Activated T-cell treated with anti-CD3 and anti-CD28 coated beads, Interleukin-2, amount 50 U/mL, for 4 hours (primary cell): ENCODE results near the gene GPX2. TPM values are rescaled to one million over a fixed set of nuclear protein-coding genes. Genes with fewer than 3 reads are reported as not detected.

Experiments
- ATAC-seq, 2 donors: fragments of 200-7000 bp; cut with Tn5 transposase; one replicate each; pipeline ENCODE4 v1.10.0; 2021
- DNase-seq: peaks from one replicate; pipeline ENCODE4 v3.0.0-alpha.2; 2020
- H3K27me3 Mint-ChIP-seq: one replicate; pipeline ENCODE4 v1.8.0; 2021; ENCODE audit warnings: low read depth, mixed read lengths
- H3K36me3 Mint-ChIP-seq: one replicate; pipeline ENCODE4 v1.8.0; 2022; ENCODE audit warnings: mixed read lengths; ENCODE audit not compliant: insufficient read depth
- H3K4me1 Mint-ChIP-seq: one replicate; pipeline ENCODE4 v1.8.0; 2021; ENCODE audit warnings: low read depth, mixed read lengths
- H3K4me3 Mint-ChIP-seq: one replicate; pipeline ENCODE4 v1.8.0; 2021; ENCODE audit warnings: mild to moderate bottlenecking, moderate library complexity, mixed read lengths
- H3K9me3 Mint-ChIP-seq: one replicate; pipeline ENCODE4 v1.8.0; 2021; ENCODE audit warnings: mixed read lengths
- total RNA-seq, 3 donors: library from RNA; stranded (reverse); gene quantifications; one replicate each; pipeline ENCODE4 v1.2.1, GENCODE V29; 2021

Gene GPX2
- total RNA-seq, 3 donors from 2014 or later, result 0.22 TPM; not detected in 2

DNA sequence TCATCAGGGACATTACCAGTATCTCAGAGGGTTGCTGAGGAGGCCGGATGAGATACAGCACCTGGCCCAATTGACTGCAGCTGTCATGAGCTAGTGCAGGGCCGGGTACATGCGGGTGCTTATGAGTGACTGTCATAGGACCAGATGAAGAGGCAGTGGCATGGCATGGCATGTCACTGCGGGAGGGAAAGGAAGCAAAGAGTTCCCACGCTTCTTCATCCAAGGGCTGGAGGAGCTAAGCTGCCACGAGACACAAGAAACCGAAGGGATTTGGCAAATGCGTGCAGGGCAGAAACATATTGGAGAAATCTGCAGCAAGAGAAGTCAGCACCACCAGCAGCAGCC lies 10.7 kb upstream of the GPX2 start:
- no peak overlapping the region for H3K4me3 Mint-ChIP-seq
- H3K4me1 Mint-ChIP-seq, result peaks cover 2% of the 10 kb centered on the region
- ATAC-seq (no peak), DNase-seq (no peak)
- no peaks in the 10 kb centered on the region for H3K27me3 Mint-ChIP-seq
- H3K9me3 Mint-ChIP-seq, result no peaks in the 10 kb centered on the region
- H3K36me3 Mint-ChIP-seq, result peaks cover 9% of the 10 kb centered on the region

DNA sequence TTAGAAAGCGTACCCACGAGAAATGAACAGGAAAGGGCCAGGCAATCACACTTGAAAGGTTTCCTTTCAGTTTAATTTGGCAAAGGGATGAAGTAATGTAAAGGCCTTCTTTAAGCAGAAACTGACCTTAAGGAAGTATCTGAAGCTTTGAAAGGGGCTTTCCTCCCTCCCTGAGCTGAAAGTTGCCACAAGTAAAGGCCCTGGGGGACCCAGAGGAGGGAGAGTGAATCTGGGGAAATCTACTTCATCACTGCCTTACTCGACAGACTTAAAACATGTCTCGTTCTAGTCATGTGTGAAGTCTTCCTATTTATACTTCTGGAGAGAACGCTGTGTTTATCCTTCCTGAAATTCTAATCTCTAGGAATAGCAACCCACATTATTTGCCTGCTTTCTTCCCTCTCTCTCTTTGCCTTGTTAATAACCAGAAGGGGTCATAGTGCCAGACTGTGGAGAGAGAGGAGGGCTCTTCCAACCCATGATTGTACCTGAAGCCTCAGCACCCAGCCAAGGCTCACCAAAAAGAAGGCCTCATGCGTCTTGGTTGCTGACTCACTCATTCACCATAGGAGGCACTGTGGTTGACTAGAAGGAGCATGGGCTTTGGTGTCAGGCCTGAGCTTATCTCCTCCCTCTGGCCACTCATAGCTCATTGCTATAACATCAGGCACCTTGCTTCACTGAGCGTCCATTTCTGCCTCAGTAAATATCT lies 10.2 kb upstream of the GPX2 start:
- Mint-ChIP-seq H3K9me3 (no peaks in the 10 kb centered on the region), H3K27me3 (no peaks in the 10 kb centered on the region), H3K4me3 (no peak overlapping the region), H3K36me3 (peaks cover 9% of the 10 kb centered on the region), H3K4me1 (peaks cover 2% of the 10 kb centered on the region)
- ATAC-seq (peak; percentile 46 to 58), DNase-seq (no peak)

DNA sequence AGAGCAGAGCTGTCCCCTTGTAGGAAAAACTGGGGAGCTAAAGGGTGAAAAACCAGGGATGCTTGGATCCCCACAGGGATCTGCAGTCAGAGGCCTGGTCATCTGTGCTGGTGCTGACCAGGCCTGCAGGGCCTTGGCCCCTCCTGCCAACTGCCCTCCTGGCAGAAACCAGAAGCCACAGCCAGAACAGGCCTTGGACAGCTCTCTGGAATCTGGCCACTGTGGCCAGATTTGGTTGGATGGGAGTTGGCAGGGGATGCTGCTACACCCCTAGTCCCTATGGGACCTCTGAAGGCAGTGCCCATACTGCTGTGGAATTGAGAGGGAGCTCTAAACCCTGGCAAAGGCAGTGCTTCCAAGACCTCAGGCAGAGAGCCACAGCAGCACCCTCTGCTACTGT lies 9.2 kb upstream of the GPX2 start:
- Mint-ChIP-seq H3K9me3 (no peaks in the 10 kb centered on the region), H3K36me3 (peaks cover 9% of the 10 kb centered on the region), H3K27me3 (no peaks in the 10 kb centered on the region), H3K4me1 (peaks cover 2% of the 10 kb centered on the region), H3K4me3 (no peak overlapping the region)
- DNase-seq (no peak), ATAC-seq (no peak)

DNA sequence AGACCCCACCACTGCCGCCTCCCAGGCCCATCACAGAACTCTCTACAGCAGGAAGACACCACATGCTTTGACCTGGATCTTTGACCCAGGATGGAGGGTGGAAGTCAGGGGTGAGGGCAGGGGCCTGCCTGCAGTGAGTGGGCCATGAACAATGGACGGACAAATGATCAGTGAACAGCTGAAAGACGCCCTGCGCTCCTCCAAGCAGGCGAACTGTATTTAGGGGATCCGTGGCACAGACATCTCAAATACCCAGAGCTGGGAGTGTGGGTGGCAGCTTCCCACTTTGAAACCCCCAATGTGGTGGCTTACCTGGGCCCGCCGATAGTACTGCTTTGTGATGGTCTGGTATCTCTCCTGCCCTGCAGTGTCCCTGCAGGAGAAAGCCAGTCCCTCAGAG lies 8.7 kb upstream of the GPX2 start:
- peaks cover 6% of the 10 kb centered on the region for H3K4me1 Mint-ChIP-seq

DNA sequence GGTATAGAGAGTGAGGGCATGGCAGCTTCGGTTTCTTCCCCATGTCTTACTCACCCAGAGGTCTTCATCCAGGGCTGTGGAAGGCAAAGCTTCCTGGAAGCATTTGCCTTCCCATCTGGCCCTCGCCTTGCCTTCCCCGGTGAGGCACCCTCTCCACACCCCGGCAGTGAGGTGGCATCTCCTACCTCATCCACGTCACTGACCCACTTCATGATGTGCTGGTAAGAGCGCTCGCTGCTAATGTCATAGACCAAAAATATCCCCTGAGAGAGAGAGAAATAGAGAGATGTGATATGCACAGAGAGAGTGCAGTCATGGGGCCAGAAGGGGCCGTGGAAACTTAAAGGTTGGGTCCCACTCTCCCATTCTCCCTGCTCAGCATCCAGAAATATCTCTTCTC lies 8.3 kb upstream of the GPX2 start:
- Mint-ChIP-seq H3K4me3 (no peak overlapping the region), H3K9me3 (no peaks in the 10 kb centered on the region), H3K4me1 (peaks cover 6% of the 10 kb centered on the region), H3K27me3 (no peaks in the 10 kb centered on the region), H3K36me3 (peaks cover 9% of the 10 kb centered on the region)
- no peak for ATAC-seq
- no peak for DNase-seq

More for the DNA sequence above, 8.7 kb upstream of the GPX2 start:
- Mint-ChIP-seq H3K36me3 (peaks cover 9% of the 10 kb centered on the region), H3K27me3 (no peaks in the 10 kb centered on the region), H3K9me3 (no peaks in the 10 kb centered on the region), H3K4me3 (no peak overlapping the region)
- DNase-seq (no peak), ATAC-seq (no peak)

DNA sequence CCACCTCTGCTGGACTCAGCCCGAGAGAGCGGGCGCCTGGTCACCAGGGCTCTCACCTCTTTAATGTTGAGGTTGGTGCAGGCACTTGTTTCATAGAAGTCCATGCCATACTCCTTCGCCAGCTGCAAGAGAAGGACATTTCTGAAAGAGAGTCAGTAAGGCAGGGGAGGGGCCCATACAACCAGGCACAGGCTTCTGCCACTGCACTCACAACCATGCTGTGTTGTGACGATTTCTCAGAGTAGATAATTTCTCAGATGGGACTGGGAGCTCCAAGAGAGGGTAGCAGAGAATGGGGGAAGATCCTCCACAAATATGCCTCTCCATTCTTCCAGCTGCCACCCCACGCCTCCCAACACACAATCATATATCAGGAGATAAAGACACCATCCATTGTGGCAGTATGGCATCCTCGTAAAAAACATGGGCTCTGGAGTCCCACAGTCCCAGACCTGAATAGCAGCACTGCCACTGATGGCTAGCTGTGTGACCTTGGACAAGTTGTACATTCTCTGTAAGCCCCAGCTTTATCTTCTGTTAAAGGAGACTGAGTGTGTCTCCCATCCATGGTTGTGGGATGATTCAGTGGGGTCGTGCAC lies 6.2 kb upstream of the GPX2 start:
- H3K4me1 Mint-ChIP-seq, result peaks cover 16% of the 10 kb centered on the region
- ATAC-seq (no peak), DNase-seq (no peak)
- peaks cover 20% of the 10 kb centered on the region for H3K36me3 Mint-ChIP-seq
- no peak overlapping the region for H3K4me3 Mint-ChIP-seq
- no peaks in the 10 kb centered on the region for H3K9me3 Mint-ChIP-seq
- no peaks in the 10 kb centered on the region for H3K27me3 Mint-ChIP-seq

DNA sequence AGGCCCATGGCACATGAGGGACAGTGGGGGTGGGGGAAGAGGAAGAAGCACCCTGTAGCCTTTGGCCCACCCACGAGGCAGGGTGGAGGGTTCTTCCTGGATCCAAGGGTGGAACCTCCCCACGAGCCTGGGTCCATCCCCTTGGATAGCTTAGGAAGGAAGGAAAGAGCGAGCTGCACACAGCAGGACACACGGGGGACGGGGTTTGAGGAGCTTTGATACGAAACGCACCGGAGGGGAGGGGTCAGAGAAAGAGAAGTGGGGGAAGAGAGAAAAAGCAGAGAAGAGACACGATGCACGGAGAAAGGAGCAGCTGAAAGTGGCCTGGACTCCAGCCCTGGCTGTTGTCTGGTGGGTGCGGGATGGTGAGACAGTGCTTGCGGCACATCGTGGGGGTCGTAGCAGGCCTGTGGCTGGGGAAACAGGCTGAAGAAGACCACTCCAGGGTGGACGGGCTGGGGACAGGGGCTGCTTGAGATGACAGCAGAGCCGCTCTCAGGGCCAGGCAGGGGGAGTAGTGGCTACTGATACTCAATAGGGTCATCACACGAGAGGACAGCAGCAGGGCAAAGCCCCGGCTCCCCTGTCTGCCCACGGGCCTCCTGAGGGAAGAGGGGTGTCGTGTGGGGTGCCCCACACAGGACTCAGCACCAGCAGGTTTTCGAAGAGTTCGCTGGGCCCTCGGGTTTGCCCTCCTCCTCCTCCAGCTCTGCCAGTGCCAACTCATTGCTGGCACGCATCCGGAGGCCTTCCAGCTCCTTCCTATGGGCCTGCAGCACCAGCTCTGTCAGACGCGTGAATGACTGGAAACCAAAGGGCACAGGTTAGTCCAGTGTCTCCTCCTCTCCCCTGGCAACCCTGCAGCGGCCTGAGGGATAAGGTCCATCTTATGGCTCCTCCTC lies 5.4 kb upstream of the GPX2 start:
- Mint-ChIP-seq H3K27me3 (no peaks in the 10 kb centered on the region), H3K9me3 (no peaks in the 10 kb centered on the region), H3K4me3 (no peak overlapping the region), H3K4me1 (peaks cover 23% of the 10 kb centered on the region), H3K36me3 (peaks cover 20% of the 10 kb centered on the region)
- ATAC-seq (no peak), DNase-seq (no peak)

DNA sequence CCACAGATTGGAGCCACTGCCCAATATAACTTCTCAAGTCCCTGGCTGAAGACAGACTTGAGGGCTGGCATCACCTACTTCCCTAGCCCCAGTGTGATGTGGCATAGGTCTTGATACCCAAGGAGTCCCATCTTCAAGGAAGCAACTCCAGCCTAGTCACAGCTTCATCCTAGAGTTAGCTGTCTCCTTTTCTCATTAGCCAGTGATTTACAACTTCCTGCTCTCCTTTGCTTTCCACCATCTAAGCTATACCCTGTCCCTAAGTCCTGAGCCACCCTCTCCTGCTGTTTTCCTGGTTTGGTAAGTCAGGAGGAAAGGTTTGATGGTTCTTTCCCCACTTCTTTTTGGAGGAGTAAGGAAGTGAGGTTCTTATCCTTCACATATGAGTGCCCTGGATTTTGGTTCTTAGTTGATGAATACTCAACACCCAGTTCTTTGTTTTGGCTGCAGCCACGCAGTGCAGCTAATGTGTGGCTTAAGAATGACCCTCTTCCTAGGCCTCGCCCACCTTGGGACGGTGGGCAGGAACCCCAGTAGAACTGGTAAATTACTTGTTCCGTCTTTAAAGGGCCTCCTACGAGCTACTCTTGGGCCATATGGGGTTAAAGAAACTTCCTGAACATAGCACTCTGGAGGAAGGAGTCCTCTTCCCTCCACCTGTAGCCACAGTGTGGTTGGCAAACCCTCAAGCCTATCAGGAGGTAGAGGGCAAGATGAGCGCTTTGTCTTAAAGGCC lies 3.9 kb upstream of the GPX2 start:
- H3K27me3 Mint-ChIP-seq, result no peaks in the 10 kb centered on the region
- ATAC-seq, result no peak
- H3K9me3 Mint-ChIP-seq, result no peaks in the 10 kb centered on the region
- DNase-seq, result no peak
- H3K36me3 Mint-ChIP-seq, result peaks cover 21% of the 10 kb centered on the region
- peaks cover 25% of the 10 kb centered on the region for H3K4me1 Mint-ChIP-seq
- H3K4me3 Mint-ChIP-seq, result no peak overlapping the region

DNA sequence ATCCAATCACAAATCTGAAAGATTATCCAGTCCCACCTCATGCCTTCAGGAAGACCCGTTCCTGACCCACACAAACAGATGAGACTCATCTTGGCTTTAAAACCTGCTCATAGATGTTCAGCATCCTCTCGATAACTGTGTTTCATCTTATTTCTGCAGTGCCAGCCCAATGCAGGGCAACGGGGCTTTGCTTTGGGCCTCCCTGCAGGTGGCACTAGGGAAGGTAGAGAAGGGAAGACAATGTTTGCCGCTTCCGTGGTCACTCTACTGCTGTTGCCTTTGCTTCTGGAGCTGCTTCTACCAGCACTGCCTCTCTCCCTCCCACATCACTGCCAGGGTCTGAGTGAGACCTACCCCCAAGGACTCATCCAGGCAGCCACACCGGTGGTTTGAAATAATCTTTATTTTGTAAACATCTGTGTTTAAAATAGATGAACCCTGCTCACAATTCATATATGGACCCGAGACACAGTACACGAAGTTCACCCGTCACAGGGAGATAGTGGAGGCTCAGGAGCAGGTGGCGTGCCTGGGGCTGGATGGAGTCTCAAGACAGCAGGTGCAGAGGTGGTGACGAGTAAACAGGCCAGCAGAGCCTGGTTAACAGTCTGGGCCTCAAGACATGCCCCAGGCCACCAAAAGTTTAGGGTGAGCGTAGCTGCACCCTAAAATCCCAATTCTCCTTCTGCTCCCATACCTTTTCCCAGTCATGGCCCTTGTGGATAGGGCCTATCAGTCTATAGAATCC lies 3.1 kb upstream of the GPX2 start:
- Mint-ChIP-seq H3K4me3 (no peak overlapping the region), H3K9me3 (no peaks in the 10 kb centered on the region), H3K36me3 (peaks cover 17% of the 10 kb centered on the region), H3K4me1 (peaks cover 29% of the 10 kb centered on the region), H3K27me3 (no peaks in the 10 kb centered on the region)
- DNase-seq (no peak), ATAC-seq (no peak)

DNA sequence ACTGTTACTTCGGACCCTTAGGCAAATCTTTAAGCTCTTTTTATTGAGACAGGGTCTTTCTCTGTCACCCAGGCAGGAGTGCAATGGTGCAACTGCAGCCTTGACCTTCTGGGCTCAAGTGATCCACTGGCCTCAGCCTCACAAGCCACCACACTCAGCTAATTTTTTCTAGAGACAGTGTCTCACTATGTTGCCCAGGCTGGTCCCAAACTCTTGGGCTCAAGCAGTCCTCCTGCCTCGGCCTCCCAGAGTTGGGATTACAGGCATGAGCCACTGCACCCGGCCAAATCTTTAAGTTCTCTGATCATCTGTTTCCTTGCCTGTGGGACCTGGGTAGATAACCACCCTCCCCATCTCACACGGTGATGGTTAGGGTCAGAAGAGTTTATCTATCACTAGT lies 2.3 kb upstream of the GPX2 start:
- H3K27me3 Mint-ChIP-seq, result no peaks in the 10 kb centered on the region
- no peak overlapping the region for H3K4me3 Mint-ChIP-seq
- H3K4me1 Mint-ChIP-seq, result peaks cover 34% of the 10 kb centered on the region
- no peaks in the 10 kb centered on the region for H3K9me3 Mint-ChIP-seq
- ATAC-seq (no peak), DNase-seq (no peak)
- peaks cover 22% of the 10 kb centered on the region for H3K36me3 Mint-ChIP-seq

DNA sequence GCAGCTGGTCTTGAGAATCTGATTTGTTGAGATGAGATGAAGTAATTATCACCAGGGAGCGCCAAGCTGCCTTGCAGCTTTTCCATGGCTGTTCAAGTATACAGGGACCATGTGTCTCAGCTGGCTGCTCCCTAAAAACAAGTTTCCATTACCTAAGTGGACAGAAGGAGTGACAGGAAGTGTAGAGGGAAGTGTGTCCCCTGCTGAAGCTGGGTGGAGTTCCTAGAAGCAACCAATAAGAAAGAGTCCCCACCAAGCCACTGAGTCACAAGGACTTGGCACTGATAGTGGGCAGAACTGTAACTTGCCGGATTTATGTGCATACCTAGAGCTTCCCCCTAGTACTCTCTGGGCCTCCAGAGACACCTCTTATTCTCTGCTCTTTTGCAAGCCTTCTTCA lies 1.5 kb upstream of the GPX2 start:
- H3K4me1 Mint-ChIP-seq, result peaks cover 41% of the 10 kb centered on the region
- no peak overlapping the region for H3K4me3 Mint-ChIP-seq
- ATAC-seq (no peak), DNase-seq (no peak)
- H3K36me3 Mint-ChIP-seq, result peaks cover 27% of the 10 kb centered on the region
- no peaks in the 10 kb centered on the region for H3K27me3 Mint-ChIP-seq
- H3K9me3 Mint-ChIP-seq, result no peaks in the 10 kb centered on the region

DNA sequence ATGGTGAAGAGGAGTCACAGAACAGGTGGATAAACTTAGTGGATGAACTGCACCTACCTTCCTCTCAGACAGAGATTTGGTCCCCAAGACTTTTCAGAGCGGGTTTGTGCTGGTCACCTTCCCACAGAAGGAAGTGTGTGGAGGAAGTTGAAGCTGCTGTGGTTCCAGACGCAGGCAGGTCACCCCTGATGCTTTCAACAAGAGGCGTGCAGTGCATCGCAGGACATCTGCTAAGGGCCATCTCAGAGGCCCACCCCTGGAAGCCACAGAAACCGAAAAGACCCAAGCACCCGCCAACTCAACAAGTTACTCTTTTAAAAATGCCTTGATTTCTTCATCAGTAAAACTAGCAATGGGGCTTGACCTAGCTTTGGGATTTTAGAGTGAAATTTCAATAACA lies 1.0 kb upstream of the GPX2 start:
- peaks cover 45% of the 10 kb centered on the region for H3K4me1 Mint-ChIP-seq
- no peak overlapping the region for H3K4me3 Mint-ChIP-seq
- H3K9me3 Mint-ChIP-seq, result no peaks in the 10 kb centered on the region
- DNase-seq (no peak), ATAC-seq (no peak)
- no peaks in the 10 kb centered on the region for H3K27me3 Mint-ChIP-seq
- peaks cover 32% of the 10 kb centered on the region for H3K36me3 Mint-ChIP-seq

DNA sequence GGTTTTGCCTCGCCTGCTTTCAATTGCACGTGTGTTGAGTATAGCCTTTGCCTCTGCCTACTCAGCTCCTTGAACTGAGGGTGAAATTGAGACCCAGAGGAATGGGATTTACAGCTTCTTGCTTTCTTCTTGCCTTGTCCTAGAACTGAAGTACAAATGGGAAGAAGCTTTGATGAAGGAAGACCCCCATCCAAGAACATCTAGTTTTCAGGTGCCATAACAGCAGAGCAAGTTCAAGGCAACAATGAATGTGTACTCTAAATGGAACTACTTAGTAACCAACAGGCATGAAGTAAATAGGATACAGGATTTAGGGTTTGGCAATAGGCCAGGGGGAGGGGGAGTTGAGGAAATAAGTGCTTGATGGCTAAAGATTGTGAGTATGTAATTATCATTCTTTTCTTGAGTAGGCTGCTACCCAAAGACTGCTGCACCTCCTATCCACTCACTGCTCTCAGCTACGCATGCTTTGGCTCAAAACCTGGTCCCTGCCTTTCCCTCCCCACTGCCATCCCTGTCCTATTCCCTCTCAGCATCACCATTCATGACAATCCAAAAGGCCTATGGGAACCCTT lies 2.1 kb downstream of the GPX2 start:
- H3K9me3 Mint-ChIP-seq, result no peaks in the 10 kb centered on the region
- no peak for DNase-seq
- H3K36me3 Mint-ChIP-seq, result peaks cover 40% of the 10 kb centered on the region
- H3K4me3 Mint-ChIP-seq, result no peak overlapping the region
- no peaks in the 10 kb centered on the region for H3K27me3 Mint-ChIP-seq
- H3K4me1 Mint-ChIP-seq, result peaks cover 69% of the 10 kb centered on the region
- ATAC-seq, result no peak
